CD4-positive, alpha-beta memory T cell (primary cell): ENCODE measurements around the gene CTNNBL1. TPM values are rescaled to one million over a fixed set of nuclear protein-coding genes. Genes with fewer than 3 reads are reported as not detected.
"Not testable (repeated sequence)": the region's sequence is repeated elsewhere in the genome, so short reads cannot be mapped to it uniquely, and the experiment has no call there.

Experiments
- CTCF ChIA-PET: fragments of 350-600 bp; sonication (Branson Sonifier 250); formaldehyde crosslinking; loops from one replicate; lab custom pipeline; 2021; ENCODE audit warnings: inconsistent platforms; ENCODE audit not compliant: partially characterized antibody; lab: Charles Lee
- POLR2A ChIA-PET: fragments of 350-600 bp; sonication (Branson Sonifier 250); formaldehyde crosslinking; loops from one replicate; lab custom pipeline; 2021; ENCODE audit not compliant: partially characterized antibody; lab: Charles Lee
- DNase-seq, 5 donors: peaks; one replicate each; pipeline versions ENCODE4 v3.0.0 to v3.0.0-alpha.2; 2020 to 2022; ENCODE audit warnings: mixed read lengths in 1 of 5
- H3K27ac ChIP-seq: one replicate; pipeline ENCODE4 v1.7.0; 2013; ENCODE audit warnings: low read depth, low read length
- H3K27me3 ChIP-seq: 2 replicates; pipeline ENCODE4 v1.7.0; 2013; ENCODE audit warnings: mild to moderate bottlenecking, low read length, moderate library complexity; ENCODE audit not compliant: insufficient read depth
- H3K36me3 ChIP-seq: 2 replicates; pipeline ENCODE4 v1.7.0; 2013; ENCODE audit warnings: mild to moderate bottlenecking, low read length, moderate library complexity; ENCODE audit not compliant: insufficient read depth
- H3K4me1 ChIP-seq: 2 replicates; pipeline ENCODE4 v1.7.0; 2013; ENCODE audit warnings: mild to moderate bottlenecking, low read length, moderate library complexity; ENCODE audit not compliant: insufficient read depth
- H3K4me3 ChIP-seq, 2 donors: one replicate each; pipeline ENCODE4 v1.7.0; 2013; ENCODE audit warnings: low read length in 2 of 2, mild to moderate bottlenecking in 1 of 2
- H3K9me3 ChIP-seq, 2 donors: one replicate each; pipeline ENCODE4 v1.7.0; 2013; ENCODE audit warnings: low read length in 2 of 2, control low read depth in 1 of 2; ENCODE audit not compliant: control insufficient read depth in 1 of 2
- H3K27ac Mint-ChIP-seq, 7 donors: one replicate each; pipeline ENCODE4 v1.8.0; 2020 to 2021; ENCODE audit warnings: mixed read lengths in 7 of 7, mild to moderate bottlenecking in 6 of 7, inconsistent platforms in 3 of 7, moderate library complexity in 3 of 7
- H3K27me3 Mint-ChIP-seq, 2 donors: one replicate each; pipeline ENCODE4 v1.8.0; 2020 to 2021; ENCODE audit warnings: mixed read lengths in 2 of 2
- H3K36me3 Mint-ChIP-seq, 2 donors: one replicate each; pipeline ENCODE4 v1.8.0; 2020 to 2021; ENCODE audit warnings: mixed read lengths in 2 of 2, inconsistent platforms in 1 of 2, mild to moderate bottlenecking in 1 of 2
- H3K4me1 Mint-ChIP-seq, 4 donors: one replicate each; pipeline ENCODE4 v1.8.0; 2020 to 2021; ENCODE audit warnings: mixed read lengths in 4 of 4, mild to moderate bottlenecking in 1 of 4
- H3K4me3 Mint-ChIP-seq, 8 donors: one replicate each; pipeline ENCODE4 v1.8.0; 2020 to 2021; ENCODE audit warnings: mixed read lengths in 8 of 8, mild to moderate bottlenecking in 7 of 8, moderate library complexity in 6 of 8, inconsistent platforms in 3 of 8
- H3K9me3 Mint-ChIP-seq, 8 donors: one replicate each; pipeline ENCODE4 v1.8.0; 2020 to 2021; ENCODE audit warnings: mixed read lengths in 8 of 8, mild to moderate bottlenecking in 5 of 8, inconsistent platforms in 3 of 8, moderate library complexity in 1 of 8
- intact Hi-C: fragments of 100-400 bp; cut with micrococcal nuclease; formaldehyde crosslinking; loops from one replicate; pipeline ENCODE4 v1.15.1; 2023
- polyA plus RNA-seq, 2 donors: library from polyadenylated mRNA; unstranded; fragments of 300-500 nt; fragmentation: Illumina TruSeq; gene quantifications; one replicate each; pipeline ENCODE4 v1.2.3, GENCODE V29; 2021
- total RNA-seq, 2 experiments: library from RNA; stranded (reverse); gene quantifications; one replicate each; pipeline ENCODE4 v1.2.3, GENCODE V29; 2021

Gene CTNNBL1
- total and polyA plus RNA-seq, 4 experiments from 2014 or later: 41.5 to 104 (median 64.2) TPM

- H3K27me3 Mint-ChIP-seq: peaks cover 18 to 20% of the 10 kb centered on the region in 2 donors
- H3K9me3 ChIP-seq, CTCF ChIA-PET, intact Hi-C loops, H3K4me1 ChIP-seq, DNase-seq, H3K36me3 ChIP-seq, POLR2A ChIA-PET, H3K4me3 Mint-ChIP-seq, H3K9me3 Mint-ChIP-seq, H3K4me3 ChIP-seq, H3K36me3 Mint-ChIP-seq, H3K27ac Mint-ChIP-seq, H3K4me1 Mint-ChIP-seq, H3K27me3 ChIP-seq, H3K27ac ChIP-seq: not testable (repeated sequence)
Observed at GRCh38 chr20:37679751-37680150, 14.1 kb upstream of the CTNNBL1 start.

DNA sequence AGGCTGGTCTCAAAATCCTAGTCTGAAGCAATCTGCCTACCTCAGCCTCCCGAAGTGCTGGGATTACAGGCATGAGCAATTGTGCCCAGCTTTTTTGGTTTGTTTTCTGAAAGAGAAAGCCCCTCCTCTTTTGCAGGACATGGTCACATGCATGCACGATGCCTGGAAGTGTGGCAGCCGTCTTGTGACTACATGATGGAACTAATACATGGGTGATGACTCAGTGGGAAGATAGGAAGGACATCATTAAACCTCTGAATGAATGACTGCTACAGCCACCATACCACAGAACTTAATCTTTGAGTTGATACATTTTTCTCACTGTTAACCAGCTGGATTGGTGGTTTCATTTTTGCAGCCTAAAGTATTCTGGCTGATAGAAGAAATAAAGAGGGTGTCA, 13.4 kb upstream of the CTNNBL1 start:
- Histone ChIP-seq H3K27ac (no peak overlapping the region), H3K36me3 (no peaks in the 10 kb centered on the region), H3K27me3 (no peaks in the 10 kb centered on the region), H3K4me1 (no peaks in the 10 kb centered on the region), H3K4me3 (no peak overlapping the region), H3K9me3 (no peaks in the 10 kb centered on the region)
- ChIA-PET CTCF (no interaction called here), POLR2A (no interaction called here)
- Mint-ChIP-seq H3K4me1 (peaks cover 0 to 1% (median under 1%) of the 10 kb centered on the region in 4 donors), H3K4me3 (no peak overlapping the region), H3K27ac (no peak overlapping the region), H3K9me3 (no peaks in the 10 kb centered on the region), H3K27me3 (peaks cover 20 to 21% of the 10 kb centered on the region in 2 donors), H3K36me3 (no peaks in the 10 kb centered on the region)
- intact Hi-C loops: no loop called here
- DNase-seq: no peak

DNA sequence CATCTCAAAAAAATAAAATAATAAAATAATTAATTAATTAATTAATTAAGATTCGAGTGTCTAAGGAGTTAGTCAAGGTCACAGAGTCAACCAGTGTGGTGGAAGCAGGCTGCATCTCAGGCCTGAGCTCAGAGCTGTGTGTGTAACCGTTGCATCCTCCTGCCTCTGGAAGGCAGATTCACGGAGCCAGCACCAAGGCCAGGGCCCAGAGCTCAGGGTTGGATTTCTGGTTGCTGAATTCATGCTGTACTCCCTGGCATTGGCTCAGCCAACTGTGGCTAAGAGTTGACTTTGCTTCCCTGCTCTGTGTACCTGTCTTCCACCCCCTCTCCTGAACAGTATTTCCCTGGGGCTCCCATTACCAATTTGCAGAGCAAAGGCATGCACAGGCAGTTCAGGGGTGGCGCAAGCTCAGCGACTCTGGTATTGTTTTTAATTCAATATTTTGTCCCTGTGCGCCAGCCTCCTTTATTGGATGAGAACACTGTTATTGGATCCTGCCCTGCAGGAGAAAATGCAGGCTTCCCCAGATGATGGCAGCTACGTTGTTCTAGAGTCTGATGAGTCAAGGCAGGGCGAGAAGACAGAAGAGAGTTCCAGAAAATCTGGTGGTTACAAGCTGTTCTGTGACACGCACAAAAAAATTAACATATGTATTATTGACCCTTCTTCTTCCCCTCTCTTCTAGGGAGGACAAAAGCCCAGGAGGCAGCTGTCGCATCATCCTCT, 12.3 kb upstream of the CTNNBL1 start:
- intact Hi-C loops: no loop called here
- no peaks in the 10 kb centered on the region for H3K9me3 ChIP-seq
- H3K27me3 ChIP-seq: no peaks in the 10 kb centered on the region
- no peaks in the 10 kb centered on the region for H3K4me1 ChIP-seq
- H3K9me3 Mint-ChIP-seq: no peaks in the 10 kb centered on the region
- H3K36me3 Mint-ChIP-seq: no peaks in the 10 kb centered on the region
- ChIA-PET CTCF (no interaction called here), POLR2A (no interaction called here)
- H3K4me3 Mint-ChIP-seq: no peak overlapping the region
- peaks cover 19% of the 10 kb centered on the region in 2 donors for H3K27me3 Mint-ChIP-seq
- H3K27ac Mint-ChIP-seq: no peak overlapping the region
- H3K27ac ChIP-seq: no peak overlapping the region
- no peaks in the 10 kb centered on the region for H3K36me3 ChIP-seq
- no peak overlapping the region for H3K4me3 ChIP-seq
- peaks cover 0 to 1% (median under 1%) of the 10 kb centered on the region in 4 donors for H3K4me1 Mint-ChIP-seq
- no peak for DNase-seq

- H3K9me3 Mint-ChIP-seq, DNase-seq, H3K27me3 ChIP-seq, H3K27ac Mint-ChIP-seq, H3K4me3 ChIP-seq, H3K4me1 ChIP-seq, H3K36me3 Mint-ChIP-seq, CTCF ChIA-PET, H3K36me3 ChIP-seq, H3K9me3 ChIP-seq, intact Hi-C loops, H3K4me3 Mint-ChIP-seq, POLR2A ChIA-PET, H3K27ac ChIP-seq, H3K4me1 Mint-ChIP-seq: not testable (repeated sequence)
- H3K27me3 Mint-ChIP-seq: peaks cover 18 to 24% of the 10 kb centered on the region in 2 donors
Observed at GRCh38 chr20:37683146-37683545, 10.7 kb upstream of the CTNNBL1 start.

DNA sequence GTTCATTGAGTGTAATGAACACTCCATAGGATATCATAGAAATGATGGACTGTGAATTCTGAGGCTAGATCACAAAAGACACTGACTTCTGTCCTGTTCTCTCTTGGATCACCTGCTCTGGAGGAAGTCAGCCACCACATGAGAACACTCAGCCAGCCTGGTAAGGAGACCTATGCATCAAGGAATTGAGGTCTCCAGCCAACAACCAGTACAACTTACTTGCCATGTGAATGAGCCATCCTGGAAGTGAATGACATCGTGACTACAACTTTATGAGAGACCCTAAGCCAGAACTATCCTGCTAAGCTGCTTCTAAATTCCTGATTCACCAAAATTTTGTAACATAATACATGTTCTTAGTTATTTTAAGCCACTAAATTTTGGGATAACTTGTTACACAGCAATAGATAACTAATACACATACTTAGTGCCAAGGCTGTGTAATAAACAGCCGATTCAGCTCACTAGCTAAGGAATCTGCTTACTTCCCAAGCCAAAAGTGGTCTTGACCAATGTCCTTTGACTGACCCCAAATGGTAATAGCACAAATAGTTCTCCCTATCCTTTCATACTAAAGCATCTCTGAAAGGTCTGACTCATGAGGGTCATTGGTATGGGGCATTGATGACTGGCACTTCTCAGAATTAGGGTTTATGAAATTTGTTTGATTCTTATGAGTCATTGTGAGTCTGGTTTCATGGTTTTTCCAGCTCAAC, 6.9 kb upstream of the CTNNBL1 start:
- intact Hi-C loops: no loop called here
- no peaks in the 10 kb centered on the region for H3K9me3 Mint-ChIP-seq
- Histone ChIP-seq H3K4me3 (no peak overlapping the region), H3K27me3 (peaks cover 5% of the 10 kb centered on the region), H3K27ac (no peak overlapping the region), H3K36me3 (no peaks in the 10 kb centered on the region), H3K9me3 (no peaks in the 10 kb centered on the region), H3K4me1 (no peaks in the 10 kb centered on the region)
- H3K4me1 Mint-ChIP-seq: no peaks in the 10 kb centered on the region
- no peak for DNase-seq
- no peak overlapping the region for H3K4me3 Mint-ChIP-seq
- H3K36me3 Mint-ChIP-seq: no peaks in the 10 kb centered on the region
- H3K27me3 Mint-ChIP-seq: peaks cover 25 to 31% of the 10 kb centered on the region in 2 donors
- H3K27ac Mint-ChIP-seq: no peak overlapping the region
- CTCF ChIA-PET: no interaction called here
- POLR2A ChIA-PET: interaction anchor here (0.5 kb wide), 1 partner anchor 44 kb away, joined by 3 read pairs; no protein-coding TSS in a partner anchor

DNA sequence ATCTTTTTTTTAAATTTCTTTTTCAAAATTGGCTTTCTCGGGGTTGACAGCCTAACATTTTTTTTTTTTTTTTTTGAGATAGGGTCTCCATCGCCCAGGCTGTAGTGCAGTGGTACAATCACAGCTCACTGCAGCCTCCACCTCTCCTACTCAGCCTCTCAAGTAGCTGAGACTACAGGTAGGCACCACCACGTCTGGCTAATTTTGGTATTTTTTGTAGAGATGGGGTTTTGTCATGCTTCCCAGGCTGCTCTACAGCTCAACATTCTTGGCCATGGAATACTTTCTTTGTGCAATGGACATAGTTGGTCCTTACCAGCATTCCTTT, 6.4 kb upstream of the CTNNBL1 start:
- Histone ChIP-seq H3K27me3 (peaks cover 5% of the 10 kb centered on the region), H3K27ac (no peak overlapping the region), H3K9me3 (no peaks in the 10 kb centered on the region), H3K4me3 (no peak overlapping the region), H3K4me1 (no peaks in the 10 kb centered on the region), H3K36me3 (no peaks in the 10 kb centered on the region)
- Mint-ChIP-seq H3K36me3 (no peaks in the 10 kb centered on the region), H3K27me3 (peaks cover 24 to 29% of the 10 kb centered on the region in 2 donors), H3K9me3 (no peaks in the 10 kb centered on the region), H3K4me3 (no peak overlapping the region), H3K4me1 (no peaks in the 10 kb centered on the region), H3K27ac (no peak overlapping the region)
- no peak for DNase-seq
- CTCF ChIA-PET: no interaction called here
- intact Hi-C loops: no loop called here
- POLR2A ChIA-PET: no interaction called here

DNA sequence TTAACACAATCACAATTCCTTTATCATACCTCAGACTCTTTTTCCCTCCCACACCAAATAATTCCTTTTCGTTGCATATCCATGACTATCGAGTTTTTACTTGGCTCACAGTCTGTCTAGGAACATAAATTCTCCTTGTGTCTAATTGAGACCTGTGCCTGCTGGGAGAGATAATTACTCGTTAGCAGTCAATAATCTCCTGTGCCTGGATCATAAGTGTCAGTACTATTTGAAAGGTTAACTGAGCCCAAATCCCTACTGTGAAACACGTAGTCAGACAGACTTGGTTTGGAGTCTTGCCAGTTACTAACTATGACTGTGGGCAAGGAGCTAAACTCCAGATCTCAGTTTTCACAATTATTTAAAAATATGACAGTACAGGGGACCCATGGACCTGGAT, 5.7 kb upstream of the CTNNBL1 start:
- ChIA-PET POLR2A (no interaction called here), CTCF (no interaction called here)
- Histone ChIP-seq H3K27ac (no peak overlapping the region), H3K9me3 (no peaks in the 10 kb centered on the region), H3K36me3 (no peaks in the 10 kb centered on the region), H3K4me1 (peaks cover under 1% of the 10 kb centered on the region), H3K27me3 (peaks cover 5% of the 10 kb centered on the region), H3K4me3 (no peak overlapping the region)
- Mint-ChIP-seq H3K27me3 (peaks cover 22 to 33% of the 10 kb centered on the region in 2 donors), H3K4me3 (no peak overlapping the region), H3K36me3 (no peaks in the 10 kb centered on the region), H3K27ac (no peak overlapping the region), H3K9me3 (no peaks in the 10 kb centered on the region), H3K4me1 (peaks cover 0 to 2% (median 1%) of the 10 kb centered on the region in 4 donors)
- no peak for DNase-seq
- intact Hi-C loops: no loop called here
